HG02870 (cell line): ENCODE measurements around the gene ZSWIM1.

ENCODE experiments used
- ATAC-seq: cut with Tn5 transposase; IDR thresholded peaks from one replicate; pipeline ENCODE4 v1.9.1; 2021; ENCODE audit warnings: mild to moderate bottlenecking, moderate library complexity; ENCODE audit not compliant: unreplicated experiment

ZSWIM1 gene

DNA sequence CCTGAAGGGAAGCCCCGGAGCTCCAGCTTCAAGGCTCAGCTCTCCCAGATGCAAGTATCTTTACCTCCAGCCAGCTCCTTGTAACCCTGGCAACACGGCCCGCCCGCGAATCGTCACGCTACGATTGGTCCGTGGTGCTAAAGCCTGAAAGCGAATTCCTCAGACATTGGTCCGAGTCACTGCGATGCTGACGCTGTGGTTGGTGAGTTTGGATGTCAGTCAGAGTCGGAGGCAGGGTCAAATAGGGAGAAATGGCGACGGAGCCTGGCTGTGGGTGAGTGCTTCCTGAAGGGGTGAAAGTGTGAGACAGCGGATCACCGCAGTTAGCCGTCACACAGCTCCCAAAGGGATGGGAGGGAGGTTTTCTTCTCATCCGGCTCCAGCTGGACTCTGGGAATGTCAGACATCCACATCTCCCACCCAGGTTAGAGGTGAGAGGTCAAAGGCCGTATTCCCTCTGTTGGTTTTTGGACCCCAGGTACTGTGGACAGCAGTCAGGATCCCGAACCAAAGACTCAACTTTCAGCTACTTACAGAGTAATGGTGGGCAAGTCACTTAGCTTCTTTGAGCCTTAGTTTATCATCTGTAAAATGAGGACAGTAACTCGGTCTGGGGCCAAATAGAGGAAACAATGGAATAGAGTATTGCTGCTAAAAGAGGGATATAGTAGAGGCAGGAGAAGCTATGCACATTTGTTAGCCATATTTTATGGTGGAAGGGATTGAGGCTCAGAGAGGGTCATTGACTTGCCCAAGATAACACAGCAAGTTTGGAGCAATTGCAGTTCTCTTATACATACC lies at the start of gene ZSWIM1:
Gene ZSWIM1, plus strand, starts transcription at position 240 of the 801 bp plus-strand sequence. CDS start 1,366 bp downstream, outside the sequence.
- peak; percentile 97 for ATAC-seq

DNA sequence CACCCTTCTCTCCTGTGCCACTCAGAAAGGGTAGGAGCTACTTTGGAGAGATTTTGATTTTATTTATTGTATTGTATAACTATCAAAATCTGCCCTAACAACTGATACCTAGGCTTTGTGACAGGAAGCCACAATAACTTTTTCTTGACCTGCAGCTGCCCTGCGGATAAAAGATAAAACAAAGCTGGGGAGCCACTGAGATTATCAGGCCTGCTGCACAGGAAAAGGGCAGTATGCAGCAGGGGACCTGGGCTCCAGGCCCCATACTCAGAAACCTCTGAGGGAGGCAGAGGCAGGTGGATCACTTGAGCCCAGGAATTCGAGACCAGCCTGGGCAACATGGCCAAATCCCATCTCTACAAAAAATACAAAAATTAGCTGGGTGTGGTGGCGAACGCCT lies 48.4 kb upstream of the ZSWIM1 start:
- no peak for ATAC-seq

DNA sequence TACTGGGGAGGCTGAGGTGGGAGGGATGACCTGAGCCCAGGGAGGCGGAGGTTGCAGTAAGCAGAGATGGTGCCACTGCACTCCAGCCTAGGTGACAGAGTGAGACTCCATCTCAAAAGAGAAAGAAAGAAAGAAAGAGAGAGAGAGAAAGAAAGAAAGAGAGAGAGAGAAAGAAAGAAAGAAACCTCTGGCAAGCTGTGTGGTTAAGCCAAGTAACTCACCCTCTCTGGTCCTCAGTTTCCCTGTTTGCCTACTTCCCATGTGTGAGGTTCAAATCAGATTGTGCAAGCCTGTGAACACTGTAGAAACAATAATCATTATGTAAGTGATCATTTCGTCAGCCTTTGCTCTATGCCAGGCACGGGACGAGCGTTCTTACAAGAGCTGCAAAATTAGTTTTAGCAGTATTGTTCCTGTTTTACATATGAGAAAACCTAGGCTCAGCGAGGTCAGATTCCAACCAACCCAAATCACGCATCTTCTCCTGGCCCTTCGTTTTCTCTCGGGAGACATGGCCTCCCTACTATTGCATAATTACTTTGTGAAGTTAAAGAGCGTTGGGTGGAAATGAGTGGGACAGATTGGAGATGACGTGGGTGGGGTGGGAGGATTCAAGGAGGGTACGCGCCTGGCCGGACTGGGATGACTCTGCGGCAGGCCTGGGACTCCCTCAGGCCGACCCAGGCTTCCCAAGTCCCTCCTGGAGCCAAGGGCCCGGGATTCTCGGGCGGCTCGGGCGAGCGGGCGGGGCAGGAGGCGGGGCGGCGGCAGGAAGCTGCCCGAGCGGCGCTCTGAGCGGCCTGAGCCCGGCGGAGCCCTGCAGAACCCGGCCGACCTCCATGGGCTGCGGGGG lies 47.8 kb upstream of the ZSWIM1 start, which contains the start of gene SNX21:
Gene SNX21, plus strand, starts transcription at position 770 of the 853 bp plus-strand sequence. CDS start 121 bp downstream, outside the sequence.
- ATAC-seq = no peak

DNA sequence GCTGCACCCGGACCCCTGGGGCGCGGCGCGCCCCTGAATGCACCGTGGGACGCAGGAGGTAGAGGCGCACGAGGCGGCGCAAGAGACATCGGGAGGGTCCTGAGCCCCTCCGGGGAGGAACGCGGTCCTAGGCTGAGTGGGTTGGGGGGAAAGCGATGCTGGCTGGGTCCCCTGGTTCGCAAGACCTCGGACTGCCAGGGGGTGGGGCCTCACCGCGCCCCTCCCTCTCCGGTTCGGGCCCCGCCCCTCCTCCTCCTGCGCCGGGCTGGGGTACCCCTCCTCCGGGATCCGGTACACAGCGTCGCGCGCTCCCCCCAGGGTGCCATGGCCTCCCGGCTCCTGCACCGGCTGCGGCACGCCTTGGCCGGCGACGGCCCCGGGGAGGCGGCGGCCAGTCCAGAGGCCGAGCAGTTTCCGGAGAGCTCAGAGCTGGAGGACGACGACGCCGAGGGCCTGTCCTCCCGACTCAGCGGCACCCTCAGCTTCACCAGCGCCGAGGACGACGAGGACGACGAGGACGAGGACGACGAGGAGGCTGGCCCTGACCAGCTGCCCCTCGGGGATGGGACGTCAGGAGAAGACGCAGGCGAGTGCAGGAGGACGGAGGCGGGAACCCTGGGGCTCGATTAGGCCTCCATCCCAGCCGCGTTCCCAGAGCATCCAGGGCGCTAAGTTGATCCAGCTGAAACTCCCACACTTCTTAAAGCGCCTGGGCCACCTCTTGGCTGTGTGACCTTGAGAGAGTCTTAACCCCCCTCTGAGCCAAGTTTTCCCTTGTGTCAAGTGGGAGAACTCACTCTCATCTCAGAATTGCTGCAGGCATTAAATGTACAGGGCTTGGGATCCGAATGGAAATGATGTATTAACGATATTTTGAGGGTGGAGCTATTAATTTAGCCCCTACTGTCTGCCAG lies 46.9 kb upstream of the ZSWIM1 start:
- ATAC-seq = no peak

DNA sequence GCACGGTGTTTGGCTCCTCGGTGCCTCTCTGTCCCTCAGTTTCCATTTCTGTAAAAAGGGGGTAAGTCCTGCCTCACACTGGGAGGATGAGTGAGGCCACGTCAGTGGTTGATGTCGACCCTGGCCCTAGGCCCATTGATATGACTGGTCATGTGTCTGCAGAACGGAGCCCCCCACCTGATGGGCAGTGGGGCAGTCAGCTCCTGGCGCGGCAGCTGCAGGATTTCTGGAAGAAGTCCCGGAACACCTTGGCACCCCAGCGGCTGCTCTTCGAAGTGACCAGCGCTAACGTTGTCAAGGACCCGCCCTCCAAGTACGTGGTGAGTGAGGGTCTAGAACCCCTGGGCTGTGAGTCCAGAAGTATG lies 46.2 kb upstream of the ZSWIM1 start:
- ATAC-seq = no peak

DNA sequence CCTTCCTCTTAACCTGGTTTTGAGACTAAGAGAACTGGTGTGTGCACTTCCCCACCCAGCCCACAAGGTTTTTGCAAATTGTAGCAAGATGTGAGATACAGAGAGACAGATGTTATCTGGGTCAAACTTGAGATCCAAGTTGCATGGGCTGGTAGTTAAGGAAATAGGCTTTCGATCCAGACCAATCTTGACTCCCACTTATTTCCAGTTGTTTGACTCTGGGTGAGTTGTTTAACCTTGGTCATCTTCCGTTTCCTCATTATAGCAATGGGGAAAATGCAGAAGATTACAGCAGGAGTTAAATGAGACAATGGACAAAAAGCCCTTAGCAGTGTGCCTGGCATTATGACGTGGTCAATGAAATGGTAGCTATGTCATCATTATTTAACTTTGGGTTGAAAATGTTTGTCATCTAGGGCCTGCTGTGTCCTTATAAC lies 45.7 kb upstream of the ZSWIM1 start:
- ATAC-seq = no peak

DNA sequence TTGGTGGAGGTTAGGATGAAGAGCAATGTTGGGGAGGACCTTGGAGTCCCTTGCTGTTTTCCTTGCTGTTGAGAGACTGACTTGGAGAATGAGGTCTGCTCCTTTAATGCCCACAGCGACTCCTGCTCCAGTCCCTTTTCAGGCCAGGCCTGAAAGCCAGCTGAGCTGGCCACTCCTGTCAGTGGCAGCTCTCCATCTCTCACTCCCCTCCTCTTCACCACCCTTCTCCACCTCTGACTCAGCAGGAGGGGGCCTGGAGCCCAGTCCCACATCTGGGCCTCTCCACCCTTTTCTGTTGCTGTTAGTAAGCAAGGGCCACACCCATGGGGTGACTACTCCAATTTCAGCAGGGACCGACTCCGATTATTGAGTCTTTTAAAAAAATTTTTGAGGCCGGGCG lies 45.2 kb upstream of the ZSWIM1 start:
- no peak for ATAC-seq

DNA sequence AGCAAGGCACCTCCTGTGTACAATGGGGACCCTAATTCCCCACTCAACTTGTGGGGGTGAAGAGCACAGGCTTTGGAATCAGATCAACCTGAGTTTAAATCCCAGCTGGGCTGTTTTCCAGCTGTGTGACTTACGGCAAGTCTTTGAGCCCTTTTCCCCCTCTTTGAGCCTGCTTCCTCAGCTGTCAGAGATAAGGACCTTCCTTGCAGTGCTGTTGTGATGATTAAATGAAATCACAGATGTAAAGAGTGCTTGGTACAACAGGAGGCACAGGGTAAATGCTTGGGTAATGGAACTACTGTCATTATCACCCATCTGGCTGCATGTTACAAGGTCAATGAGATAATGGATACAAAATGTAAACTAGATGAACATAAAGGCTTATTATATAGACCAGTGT lies 44.2 kb upstream of the ZSWIM1 start:
- no peak for ATAC-seq

DNA sequence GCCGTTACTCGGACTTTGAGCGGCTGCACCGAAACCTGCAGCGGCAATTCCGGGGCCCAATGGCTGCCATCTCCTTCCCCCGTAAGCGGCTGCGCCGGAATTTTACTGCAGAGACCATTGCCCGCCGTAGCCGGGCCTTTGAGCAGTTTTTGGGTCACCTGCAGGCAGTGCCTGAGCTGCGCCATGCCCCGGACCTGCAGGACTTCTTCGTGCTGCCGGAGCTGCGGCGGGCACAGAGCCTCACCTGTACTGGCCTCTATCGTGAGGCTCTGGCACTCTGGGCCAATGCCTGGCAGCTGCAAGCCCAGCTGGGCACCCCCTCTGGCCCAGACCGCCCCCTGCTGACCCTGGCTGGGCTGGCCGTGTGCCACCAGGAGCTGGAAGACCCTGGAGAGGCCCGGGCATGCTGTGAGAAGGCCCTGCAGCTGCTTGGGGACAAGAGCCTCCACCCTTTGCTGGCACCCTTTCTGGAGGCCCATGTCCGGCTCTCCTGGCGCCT lies 40.3 kb upstream of the ZSWIM1 start:
- no peak for ATAC-seq

DNA sequence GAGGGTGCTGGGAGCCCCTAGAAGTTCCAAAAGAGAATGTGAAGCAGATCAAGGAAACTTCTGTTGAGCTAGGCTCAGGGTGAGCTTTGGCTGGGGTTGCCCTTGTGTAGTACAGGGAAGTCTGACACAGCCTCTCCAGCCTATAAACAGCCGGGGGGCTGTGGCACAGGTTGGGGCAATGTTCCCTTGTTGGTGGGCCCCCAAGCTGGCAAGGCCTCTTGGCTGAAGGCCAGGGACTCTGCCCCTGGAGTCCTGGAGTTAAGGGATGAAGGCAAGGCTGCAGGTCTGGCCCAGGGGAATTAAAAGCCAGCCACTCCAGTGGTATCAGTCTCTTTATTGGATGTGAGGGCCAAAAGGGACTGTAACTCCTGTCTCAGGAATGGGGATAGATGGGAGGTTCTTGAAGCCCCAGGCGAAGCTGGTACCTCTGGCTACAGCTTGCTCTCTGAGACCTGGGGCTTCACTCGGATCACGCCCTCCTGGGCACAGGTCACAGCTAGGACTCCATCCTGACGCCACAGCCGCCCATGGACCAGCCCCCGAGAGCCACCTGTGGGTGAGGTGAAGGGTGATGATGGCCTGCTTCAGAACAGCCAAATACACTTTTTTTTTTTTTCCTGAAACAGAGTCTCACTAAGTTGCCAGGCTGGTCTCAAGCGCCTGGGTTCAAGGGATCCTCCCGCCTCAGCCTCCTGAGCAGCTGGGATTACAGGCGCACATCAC lies 39.5 kb upstream of the ZSWIM1 start:
- ATAC-seq = no peak

DNA sequence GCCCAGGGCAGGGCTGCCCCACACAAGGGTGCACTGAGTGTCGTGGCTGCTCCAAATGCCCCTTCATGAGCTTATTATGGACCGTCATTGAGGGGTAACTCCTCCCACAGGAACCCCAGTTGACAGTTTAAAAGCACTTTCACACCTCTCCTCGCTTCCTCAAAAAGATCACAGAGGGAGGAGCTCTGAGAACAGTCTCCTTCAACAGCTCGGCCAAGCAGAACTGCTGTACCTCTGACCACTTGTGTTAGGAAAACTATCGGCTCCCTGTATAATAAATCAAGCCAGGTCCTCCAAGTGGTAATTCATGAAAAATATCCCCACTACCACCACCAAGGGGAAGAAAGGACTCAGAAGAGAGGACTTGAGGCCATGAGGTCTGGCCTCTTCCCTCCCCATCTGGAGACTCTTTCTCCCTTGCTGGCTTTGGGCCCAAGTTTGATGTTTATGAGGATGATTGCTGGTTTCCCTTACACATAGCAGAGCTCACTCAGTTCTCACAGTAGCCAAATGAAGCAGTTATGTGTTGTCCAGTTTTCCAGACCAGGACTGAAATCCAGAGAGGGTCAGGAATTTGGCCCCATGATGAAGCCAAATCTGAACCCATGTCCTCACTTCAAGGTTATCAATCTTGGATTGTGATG lies 38.7 kb upstream of the ZSWIM1 start:
- ATAC-seq = peak; percentile 57

DNA sequence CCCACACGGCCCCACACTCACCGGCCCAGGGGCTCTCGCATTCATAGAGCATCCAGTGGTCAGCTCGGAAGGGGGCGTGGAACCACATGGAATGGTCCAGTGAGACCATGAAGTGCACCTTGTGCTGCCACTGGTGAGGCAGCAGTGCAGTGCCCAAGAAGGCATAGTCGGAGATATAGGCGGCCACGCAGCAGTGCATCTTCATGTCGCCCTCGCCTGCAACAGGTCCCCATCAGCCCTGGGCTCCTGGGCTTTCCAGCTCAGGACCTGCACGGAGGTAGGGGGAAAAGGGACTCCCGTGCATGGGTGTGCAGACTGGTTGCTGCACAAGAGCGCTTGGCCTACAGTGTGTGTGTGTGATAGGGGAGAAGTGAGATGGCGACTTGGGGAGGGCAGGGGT lies 37.5 kb upstream of the ZSWIM1 start:
- ATAC-seq = no peak

DNA sequence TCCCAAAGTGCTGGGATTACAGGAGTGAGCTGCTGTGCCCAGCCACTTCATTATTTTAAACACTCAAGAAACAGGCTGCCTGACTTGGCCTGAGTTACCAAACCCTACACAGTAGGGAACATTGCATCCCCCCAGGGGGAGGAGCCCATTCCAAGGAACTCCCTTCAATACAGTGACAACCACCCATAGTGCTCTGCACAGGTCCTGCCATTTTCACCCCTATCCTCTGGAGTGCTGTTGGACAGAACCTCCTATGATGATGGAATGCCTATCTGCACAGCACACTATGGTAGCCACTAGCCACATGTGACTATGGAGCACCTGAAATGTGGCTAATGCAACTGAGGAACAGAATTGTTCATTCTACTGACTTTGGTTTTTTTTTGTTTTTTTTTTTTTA lies 35.6 kb upstream of the ZSWIM1 start:
- ATAC-seq = no peak

DNA sequence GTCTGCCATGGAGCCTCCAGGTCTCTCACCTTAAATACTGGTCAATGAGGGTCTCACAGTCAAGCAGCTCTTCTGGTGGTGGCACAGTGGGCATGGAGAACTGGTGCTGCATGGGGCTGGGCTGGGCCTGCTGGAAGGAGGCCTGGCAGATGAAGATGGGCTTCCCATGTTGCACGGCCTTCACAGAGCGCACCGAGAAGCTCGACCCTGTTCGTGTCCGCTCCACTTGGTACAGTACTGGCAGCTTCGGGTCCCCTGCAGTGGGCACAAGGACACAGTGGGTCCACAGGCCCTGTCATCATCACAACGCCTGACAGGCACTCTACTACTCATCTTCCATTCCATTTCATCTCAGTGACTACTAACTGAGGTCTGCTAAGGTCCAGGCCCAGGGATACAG lies 32.6 kb upstream of the ZSWIM1 start:
- no peak for ATAC-seq

DNA sequence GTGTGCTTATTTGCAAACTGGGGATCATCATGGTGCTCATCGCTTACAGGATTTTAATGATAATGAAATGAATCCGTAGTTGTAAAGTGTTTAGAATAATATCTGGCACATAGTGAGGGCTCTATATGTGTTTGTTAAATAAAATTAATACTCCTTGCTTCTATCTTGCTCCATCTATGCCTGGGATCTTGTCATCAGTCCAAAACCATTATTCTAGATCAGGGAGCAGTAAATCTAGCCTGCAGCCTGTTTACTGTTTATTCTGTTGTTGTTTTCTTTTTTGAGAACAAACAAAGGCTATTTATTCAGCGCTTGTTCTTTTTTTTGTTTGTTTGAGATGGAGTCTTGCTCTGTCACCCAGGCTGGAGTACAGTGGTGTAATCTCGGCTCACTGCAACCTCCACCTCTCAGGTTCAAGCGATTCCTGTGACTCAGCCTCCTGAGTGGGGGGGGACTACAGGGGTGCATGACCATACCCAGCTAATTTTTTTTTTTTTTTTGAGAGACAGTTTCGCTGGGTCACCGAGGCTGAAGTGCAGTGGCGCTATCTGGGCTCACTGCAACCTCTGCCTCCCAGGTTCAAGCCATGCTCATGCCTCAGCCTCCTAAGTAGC lies 32.0 kb upstream of the ZSWIM1 start:
- no peak for ATAC-seq

DNA sequence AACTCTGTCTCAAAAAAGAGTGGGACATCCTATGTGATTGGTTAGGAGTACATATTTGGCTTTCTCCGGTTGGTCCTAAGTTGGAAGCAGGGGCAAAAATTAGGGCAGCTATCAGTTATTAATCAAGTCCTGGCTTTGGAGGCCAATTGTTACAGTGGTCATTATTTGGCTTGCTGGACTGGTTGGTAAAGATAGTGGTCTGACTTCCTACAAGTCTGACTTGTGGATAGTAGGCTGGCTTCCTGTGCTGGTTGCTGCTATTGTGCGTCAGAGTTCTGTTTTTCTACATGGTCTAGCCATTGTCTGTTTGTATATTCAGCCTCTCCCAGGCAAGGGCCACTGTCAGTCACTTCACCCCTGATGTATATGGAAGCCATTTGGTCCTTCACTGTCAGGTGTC lies 30.8 kb upstream of the ZSWIM1 start:
- no peak for ATAC-seq

DNA sequence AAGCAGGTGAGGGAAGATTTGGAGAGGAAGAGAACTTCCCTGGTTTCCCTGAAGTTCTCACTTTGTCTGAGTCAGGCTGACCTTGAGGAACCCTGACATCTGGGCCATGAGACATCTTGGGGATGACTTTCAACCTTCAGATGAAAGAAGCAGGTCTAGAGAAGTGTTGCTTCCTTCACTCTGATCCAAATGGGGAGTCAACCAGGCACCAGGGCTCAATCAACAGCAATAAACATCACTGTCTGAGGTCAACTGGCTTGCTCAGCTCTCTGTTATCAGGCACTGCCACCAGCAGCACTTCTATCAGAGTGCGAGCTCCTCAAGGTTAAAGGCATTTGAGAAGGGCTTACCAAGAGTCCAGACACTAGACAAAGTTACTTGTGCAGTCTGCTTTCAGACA lies 30.1 kb upstream of the ZSWIM1 start:
- no peak for ATAC-seq

DNA sequence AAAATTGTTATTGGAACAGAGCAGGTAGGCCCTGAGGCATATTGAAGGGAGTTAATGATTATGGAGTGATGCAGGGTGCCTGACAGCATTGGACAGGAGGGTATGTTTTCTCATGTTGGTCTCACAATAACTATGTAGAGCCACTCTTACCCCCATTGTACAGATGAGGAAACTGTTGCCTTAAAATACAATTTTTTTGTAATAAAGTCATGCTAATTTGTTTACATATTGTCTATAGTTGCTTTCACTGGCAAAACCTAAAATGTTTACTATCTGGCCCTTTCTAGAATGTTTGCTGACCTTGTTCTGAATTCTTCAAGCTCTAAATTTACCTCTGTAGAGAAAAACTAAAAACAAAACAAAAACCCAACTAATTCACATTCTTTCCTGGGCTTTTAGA lies 29.5 kb upstream of the ZSWIM1 start:
- ATAC-seq = no peak

DNA sequence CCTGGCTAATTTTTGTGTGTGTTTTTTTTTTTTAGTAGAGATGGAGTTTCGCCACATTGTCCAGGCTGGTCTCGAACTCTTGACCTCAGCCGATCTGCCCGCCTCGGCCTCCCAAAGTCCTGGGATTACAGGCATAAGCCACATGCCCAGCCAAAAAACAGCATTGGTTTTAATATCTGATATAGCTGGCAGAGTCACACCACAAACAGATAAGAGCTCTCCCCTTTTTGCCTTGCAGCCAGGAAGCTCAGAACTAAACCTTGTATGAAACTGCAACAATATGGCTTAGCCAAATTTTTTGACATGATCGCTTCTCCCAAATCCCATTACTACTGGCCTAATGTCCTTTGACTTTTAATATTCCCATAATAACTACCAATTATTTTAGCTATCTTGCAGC lies 28.7 kb upstream of the ZSWIM1 start:
- no peak for ATAC-seq
